ENCODE results near the gene DPEP1.
"Not testable (repeated sequence)": the region's sequence is repeated elsewhere in the genome, so short reads cannot be mapped to it uniquely, and the experiment has no call there.

DPEP1 gene

DNA sequence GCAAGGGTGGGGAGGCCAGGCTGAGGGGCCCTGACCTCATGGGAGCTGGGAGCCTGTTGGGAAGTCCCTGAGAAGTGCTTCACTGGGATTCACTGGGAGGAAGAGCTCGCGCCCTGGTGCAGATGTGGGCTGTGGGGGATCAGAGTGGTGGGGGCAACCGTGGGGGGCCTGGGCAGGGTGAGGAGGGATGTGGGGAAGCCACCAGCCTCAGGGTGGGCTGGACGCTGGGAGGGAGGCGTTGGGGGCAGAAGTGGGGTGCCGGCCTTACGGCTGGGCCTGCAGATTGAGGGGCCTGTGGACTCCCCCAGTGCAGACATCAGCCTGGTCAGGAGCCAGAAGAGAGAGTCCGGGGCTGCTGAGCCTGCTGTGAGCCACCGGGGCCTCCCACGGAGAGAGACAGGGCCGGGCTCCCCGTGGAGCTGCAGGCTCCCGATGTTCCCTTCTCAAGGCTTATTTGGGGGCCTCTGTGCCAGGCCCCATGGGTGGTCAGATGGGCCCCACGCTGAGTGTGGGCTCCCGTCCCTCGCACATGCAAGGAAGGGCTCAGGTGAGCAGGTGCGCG lies 7.8 kb downstream of the DPEP1 start:
- no peak for DNase-seq

GRCh38 chr16:89621698-89622409 lies 8.4 kb downstream of the DPEP1 start:
- no peak for DNase-seq

DNA sequence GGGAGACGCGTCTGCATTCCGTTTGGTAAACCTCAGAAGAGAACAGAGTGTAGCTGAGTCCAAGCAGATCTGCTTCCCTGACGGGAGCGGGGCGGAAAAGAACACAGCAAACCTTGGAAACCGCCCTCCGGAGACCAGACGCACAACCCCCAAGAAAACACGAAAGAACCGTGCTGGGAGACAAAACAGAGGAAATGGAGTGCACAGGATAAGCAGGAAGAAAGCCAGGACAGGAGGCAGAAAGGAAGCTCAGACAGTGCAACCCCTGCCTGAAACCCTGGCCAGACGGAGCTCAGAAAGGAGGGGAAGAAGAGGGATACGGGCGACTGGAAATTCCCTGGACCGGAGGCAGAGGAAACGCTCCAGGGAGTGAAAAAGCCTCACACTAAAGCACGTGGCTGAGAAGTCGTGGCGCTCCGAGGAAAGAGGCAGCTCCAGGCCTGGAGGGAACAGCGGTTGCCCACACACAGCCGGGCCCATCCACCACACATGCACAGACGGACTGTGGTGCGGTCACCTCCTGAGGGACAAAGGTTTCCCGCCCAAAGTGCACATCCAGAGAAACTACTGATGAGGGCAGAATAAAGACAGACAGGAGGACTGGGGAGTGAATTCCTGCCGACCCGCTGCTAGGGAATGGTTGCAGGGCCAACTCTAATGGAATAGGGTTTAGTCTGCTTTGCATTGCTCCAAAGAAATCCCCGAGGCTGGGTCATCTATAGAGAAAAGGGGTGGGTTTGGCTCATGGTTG lies 10.2 kb downstream of the DPEP1 start:
- no peak for DNase-seq

- DNase-seq, result no peak
These were observed 11.6 kb downstream of the DPEP1 start for GRCh38 chr16:89624777-89625761.

- DNase-seq, result no peak
These were observed 16.6 kb downstream of the DPEP1 start for GRCh38 chr16:89629827-89630610.

DNA sequence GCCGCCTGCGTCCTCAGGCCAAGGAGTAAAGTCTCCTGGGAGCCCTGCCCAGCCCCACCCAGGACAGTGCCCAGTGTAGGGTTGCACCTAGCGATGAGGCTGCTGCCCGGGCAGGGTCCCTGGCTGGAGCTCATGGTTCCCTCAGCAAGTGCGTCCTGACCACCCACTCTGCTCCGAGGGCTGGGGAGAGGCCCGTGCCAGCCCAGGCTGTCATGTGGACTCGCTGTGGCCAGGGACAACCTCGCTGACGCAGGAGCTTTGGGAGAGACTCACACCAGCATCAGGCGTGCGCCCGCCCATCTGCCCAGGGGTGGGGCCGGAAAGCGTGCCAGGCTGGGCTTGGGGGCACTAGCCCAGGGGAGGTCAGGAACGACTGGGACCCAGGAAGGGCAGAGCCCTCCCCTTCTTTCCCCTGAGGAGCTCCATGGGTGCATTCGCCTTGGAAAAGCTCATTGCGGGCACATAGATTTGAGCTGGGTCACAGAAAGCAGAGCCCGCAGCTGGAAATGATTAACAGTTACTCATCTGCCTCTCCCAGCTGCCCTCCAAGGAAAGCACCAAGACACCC lies 19.7 kb downstream of the DPEP1 start:
- no peak for DNase-seq

DNA sequence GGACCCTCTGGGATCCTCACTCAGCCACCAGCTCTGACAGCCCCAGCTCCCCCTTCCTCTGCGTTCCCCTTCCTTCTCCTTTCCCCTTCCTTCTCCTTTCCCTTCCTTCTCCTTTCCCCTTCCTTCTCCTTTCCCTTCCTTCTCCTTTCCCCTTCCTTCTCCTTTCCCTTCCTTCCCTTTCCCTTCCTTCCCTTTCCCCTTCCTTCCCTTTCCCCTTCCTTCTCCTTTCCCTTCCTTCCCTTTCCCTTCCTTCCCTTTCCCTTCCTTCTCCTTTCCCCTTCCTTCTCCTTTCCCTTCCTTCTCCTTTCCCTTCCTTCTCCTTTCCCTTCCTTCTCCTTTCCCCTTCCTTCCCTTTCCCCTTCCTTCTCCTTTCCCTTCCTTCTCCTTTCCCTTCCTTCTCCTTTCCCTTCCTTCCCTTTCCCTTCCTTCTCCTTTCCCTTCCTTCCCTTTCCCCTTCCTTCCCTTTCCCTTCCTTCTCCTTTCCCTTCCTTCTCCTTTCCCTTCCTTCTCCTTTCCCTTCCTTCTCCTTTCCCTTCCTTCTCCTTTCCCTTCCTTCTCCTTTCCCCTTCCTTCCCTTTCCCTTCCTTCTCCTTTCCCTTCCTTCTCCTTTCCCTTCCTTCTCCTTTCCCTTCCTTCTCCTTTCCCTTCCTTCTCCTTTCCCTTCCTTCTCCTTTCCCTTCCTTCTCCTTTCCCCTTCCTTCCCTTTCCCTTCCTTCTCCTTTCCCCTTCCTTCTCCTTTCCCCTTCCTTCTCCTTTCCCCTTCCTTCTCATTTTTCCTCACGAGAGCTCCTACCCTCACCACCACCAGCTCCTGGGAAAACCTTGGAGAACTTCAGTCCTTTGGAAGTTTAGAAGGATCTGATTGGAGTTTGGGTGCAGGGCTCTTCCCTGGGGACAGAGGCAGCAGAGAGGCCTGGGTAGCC lies 21.3 kb downstream of the DPEP1 start:
- DNase-seq, result not testable (repeated sequence)

- DNase-seq, result no peak
These were observed 23.2 kb downstream of the DPEP1 start for GRCh38 chr16:89636663-89637062.

- DNase-seq, result no peak
These were observed 23.9 kb downstream of the DPEP1 start for GRCh38 chr16:89637379-89637778.

DNA sequence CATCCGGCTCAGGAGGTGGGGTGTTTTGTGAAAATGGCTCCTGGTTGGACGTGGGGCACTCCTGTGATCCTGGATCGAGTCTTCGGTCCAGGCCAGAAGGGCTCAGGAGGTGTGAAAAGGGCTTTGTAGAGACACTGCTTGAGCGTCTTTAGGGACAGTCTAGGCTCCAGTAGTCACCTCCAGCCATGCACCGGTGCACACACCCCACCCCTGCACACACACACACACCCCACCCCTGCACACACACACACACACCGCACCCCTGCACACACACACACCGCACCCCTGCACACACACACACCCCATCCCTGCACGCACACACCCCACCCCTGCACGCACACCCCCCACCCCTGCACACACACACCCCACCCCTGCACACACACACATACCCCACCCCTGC lies 25.0 kb downstream of the DPEP1 start:
- DNase-seq, result no peak

DNA sequence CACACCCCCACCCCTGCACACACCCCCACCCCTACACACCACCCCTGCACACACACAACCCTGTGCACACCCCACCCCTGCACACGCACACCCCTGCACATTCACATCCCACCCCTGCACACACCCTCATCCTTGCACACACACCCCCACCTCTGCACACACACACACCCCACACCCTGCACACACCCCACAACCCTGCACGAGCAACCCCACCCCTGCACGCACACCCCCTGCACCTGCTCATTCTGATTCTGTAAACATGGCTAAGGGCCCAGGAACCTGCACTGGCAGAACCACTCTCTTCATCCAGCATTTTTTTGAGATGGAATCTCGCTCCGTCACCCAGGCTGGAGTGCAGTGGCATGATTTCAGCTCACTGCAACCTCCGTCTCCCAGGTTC lies 25.9 kb downstream of the DPEP1 start:
- DNase-seq, result no peak

- no peak for DNase-seq
These were observed 28.1 kb downstream of the DPEP1 start for GRCh38 chr16:89641458-89642119.

DNA sequence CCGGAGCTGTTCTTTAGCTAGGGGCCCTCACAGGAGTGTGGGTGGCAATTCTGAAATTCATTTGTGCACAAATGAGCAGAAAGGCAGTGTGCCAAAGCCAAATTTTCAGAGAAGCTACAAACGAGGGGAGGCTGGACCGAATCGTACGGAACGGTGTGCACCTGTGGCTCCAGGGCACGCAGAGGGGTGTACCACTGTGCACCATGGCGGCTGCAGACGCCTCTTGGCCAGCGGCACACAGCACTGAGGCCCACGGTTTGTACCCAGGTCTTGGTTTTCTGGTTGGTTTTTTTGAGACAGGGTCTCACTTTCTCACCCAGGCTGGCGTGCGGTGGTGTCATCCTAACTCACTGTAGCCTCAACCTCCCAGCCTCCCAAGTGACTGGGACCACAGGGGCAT lies 29.1 kb downstream of the DPEP1 start:
- DNase-seq, result no peak

GRCh38 chr16:89643769-89644300 lies 30.4 kb downstream of the DPEP1 start:
- no peak for DNase-seq

DNA sequence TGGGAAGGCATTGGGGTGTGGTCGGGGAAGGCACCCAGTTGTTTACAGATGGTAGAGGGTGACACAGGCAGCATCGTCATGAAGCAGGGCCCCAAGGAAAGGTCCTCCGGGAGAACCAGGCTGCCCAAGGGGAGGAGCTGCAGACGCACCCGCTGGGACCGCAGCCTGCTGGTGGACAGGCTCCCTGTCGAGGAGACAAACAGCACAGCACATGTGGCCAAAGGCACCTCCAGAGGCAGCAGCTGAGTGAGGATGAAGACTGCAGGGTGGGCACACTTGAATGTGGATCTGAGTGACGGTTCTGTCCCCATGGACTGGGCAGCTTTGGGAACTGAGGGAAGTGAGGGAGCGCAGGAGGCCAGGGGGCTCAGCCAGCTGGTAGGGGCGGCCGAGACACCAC lies 31.7 kb downstream of the DPEP1 start:
- no peak for DNase-seq

DNA sequence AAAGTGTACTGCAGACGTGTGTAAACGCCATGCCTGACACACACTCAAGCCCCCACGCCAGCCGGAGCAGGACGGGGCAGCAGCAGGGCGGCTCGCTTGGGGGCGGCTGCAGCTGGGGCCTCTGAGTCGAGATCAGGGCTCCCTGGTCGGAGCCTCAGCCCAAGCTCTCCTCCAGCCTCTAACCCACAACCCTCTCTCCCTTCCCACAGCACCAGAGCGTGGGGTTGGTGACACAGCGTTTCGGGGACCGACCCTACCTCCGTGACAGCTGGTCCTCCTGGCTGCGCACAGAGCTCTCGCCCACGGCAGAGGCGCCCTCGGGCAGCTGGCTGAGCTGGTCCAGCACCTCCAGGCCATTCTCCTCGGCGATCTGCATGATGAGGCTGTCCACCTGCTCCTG lies 32.8 kb downstream of the DPEP1 start:
- no peak for DNase-seq

DNA sequence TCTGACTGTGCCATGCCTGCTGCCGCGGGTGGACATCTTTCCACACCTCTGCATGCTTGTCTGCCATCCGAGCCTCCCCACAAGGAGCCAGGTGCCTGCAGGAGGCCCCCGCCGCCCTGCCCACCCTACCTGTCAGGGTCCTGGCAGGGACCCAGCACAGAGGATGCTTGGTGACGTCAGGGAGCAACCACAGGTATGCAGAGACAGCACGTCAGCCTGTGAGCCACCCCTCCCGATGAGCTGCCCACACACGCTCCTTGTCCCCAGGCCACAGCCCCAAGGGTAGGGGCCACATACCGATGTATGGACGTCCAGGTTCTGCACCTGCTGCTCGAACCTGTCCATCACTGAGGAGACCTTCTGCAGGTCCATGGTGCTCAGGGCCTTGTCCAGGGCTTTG lies 33.5 kb downstream of the DPEP1 start:
- no peak for DNase-seq

DNA sequence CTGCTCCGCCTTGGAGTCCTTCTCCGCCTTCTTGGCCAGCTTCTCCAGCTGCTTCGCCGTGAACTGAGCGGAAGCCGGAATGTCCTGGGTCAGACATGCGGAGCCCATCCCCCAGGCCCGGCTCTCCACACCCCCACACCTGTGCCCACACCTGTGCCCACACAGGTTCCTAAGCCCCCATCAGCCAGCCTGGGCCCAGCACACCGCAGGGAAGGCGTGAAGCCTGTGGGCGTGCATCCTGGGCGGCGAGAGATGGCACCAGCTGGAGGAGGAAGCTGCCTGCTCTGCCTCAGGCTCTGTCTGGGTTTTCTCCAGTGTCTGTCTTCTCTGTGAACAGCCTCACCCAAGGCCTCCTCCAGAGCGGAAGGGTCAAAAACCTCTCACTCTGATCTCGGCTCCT lies 38.1 kb downstream of the DPEP1 start:
- no peak for DNase-seq

DNA sequence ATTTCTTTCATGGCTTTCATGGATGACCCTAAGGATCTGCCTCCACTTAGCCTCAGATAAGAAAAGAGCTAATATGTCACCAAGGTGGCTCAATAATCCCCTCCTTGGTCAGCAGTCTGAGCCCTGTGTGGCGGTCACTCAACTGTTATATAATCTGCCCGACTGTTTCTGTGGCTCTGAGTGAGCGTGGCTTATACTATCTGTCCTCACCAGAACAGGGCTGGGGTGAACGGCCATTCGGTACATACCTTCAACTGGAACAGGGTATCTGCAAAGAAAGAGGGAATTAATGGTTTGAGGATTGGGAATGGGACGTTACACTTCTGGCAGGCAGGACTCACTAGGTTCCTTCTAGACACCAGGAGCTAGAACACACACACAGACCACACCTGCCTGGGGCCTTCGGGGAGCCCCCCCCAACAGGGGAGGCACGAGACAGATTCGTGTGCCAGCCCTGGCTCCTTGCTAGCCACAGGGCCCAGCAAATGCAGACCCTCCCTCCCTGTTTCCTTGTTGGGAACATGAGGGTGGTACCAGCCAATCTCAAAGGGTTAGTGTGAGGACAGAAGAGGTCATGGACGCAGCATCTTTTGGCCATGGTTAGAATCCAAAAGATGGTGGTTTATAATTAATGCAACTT lies 40.3 kb downstream of the DPEP1 start:
- DNase-seq, result no peak
